Right atrium auricular region (tissue), 2 donors: ENCODE results near the gene LGALSL. TPM values are rescaled to one million over a fixed set of nuclear protein-coding genes. Genes with fewer than 3 reads are reported as not detected.

Experiments
- DNase-seq: peaks from one replicate; pipeline ENCODE4 v3.0.0-alpha.2; 2019; ENCODE audit warnings: low spot score
- H3K27ac ChIP-seq, 2 donors: fragments of 200-600 bp; sonication (generic); 1 replicate in 1 of 2; 2 replicates in 1 of 2; pipeline ENCODE4 v1.5.1; 2016 to 2019
- H3K27me3 ChIP-seq, 2 donors: fragments of 200-600 bp; sonication (generic); one replicate each; pipeline versions ENCODE4 v1.5.1 to v1.6.0; 2017 to 2019
- H3K36me3 ChIP-seq: fragments of 200-600 bp; sonication (generic); one replicate; pipeline ENCODE4 v1.5.1; 2016
- H3K4me1 ChIP-seq, 2 donors: fragments of 200-600 bp; sonication (generic); one replicate each; pipeline versions ENCODE4 v1.5.1 to v1.6.0; 2017 to 2019
- H3K4me3 ChIP-seq, 2 donors: fragments of 200-600 bp; sonication (generic); 1 replicate in 1 of 2; 2 replicates in 1 of 2; pipeline ENCODE4 v1.5.1; 2017 to 2019; ENCODE audit warnings: mild to moderate bottlenecking in 1 of 2, moderate library complexity in 1 of 2
- H3K9me3 ChIP-seq, 2 donors: fragments of 200-600 bp; sonication (generic); one replicate each; pipeline ENCODE4 v1.5.1; 2019
- CTCF ChIP-seq, 2 donors: fragments of 200-600 bp; sonication (generic); IDR thresholded peaks; one replicate each; pipeline ENCODE4 v1.5.1; 2019; ENCODE audit warnings: antibody characterized with exemption in 2 of 2
- total RNA-seq, 2 donors: library from RNA; depleted of rRNA; stranded (reverse); fragments of >200 nt; gene quantifications; one replicate each; pipeline ENCODE4 v1.1.0, GENCODE V29; 2016

LGALSL gene
- total RNA-seq, 2 donors from 2014 or later = 15.4 to 19.1 TPM

GRCh38 chr2:64471600-64471999 lies 17.6 kb downstream of the LGALSL start:
- no peak overlapping the region for H3K4me3 ChIP-seq
- DNase-seq = no peak
- H3K9me3 ChIP-seq = no peaks in the 10 kb centered on the region
- H3K4me1 ChIP-seq = no peaks in the 10 kb centered on the region
- H3K36me3 ChIP-seq = no peaks in the 10 kb centered on the region
- H3K27me3 ChIP-seq = no peaks in the 10 kb centered on the region
- no peak overlapping the region for H3K27ac ChIP-seq
- TF ChIP-seq CTCF (IDR thresholded peaks at IDR 0.05) = no peak

- Histone ChIP-seq H3K27me3 (no peaks in the 10 kb centered on the region), H3K27ac (no peak overlapping the region), H3K4me3 (no peak overlapping the region), H3K9me3 (no peaks in the 10 kb centered on the region), H3K36me3 (no peaks in the 10 kb centered on the region), H3K4me1 (no peaks in the 10 kb centered on the region)
- no peak for TF ChIP-seq CTCF (IDR thresholded peaks at IDR 0.05)
- no peak for DNase-seq
Observed at GRCh38 chr2:64472881-64473280, 18.9 kb downstream of the LGALSL start.

- Histone ChIP-seq H3K4me3 (no peak overlapping the region), H3K36me3 (no peaks in the 10 kb centered on the region), H3K4me1 (no peaks in the 10 kb centered on the region), H3K27ac (no peak overlapping the region), H3K27me3 (no peaks in the 10 kb centered on the region), H3K9me3 (no peaks in the 10 kb centered on the region)
- no peak for TF ChIP-seq CTCF (IDR thresholded peaks at IDR 0.05)
- no peak for DNase-seq
Observed at GRCh38 chr2:64474121-64474571, 20.2 kb downstream of the LGALSL start.

- DNase-seq = no peak
- no peak overlapping the region for H3K4me3 ChIP-seq
- TF ChIP-seq CTCF (IDR thresholded peaks at IDR 0.05) = no peak
- no peaks in the 10 kb centered on the region for H3K9me3 ChIP-seq
- H3K27ac ChIP-seq = no peak overlapping the region
- no peaks in the 10 kb centered on the region for H3K4me1 ChIP-seq
- H3K36me3 ChIP-seq = no peaks in the 10 kb centered on the region
- H3K27me3 ChIP-seq = no peaks in the 10 kb centered on the region
Observed at GRCh38 chr2:64474636-64475035, 20.7 kb downstream of the LGALSL start.

GRCh38 chr2:64477037-64477436 lies 23.1 kb downstream of the LGALSL start:
- H3K9me3 ChIP-seq = no peaks in the 10 kb centered on the region
- no peak for TF ChIP-seq CTCF (IDR thresholded peaks at IDR 0.05)
- no peak overlapping the region for H3K27ac ChIP-seq
- no peak overlapping the region for H3K4me3 ChIP-seq
- no peaks in the 10 kb centered on the region for H3K4me1 ChIP-seq
- DNase-seq = no peak
- H3K27me3 ChIP-seq = no peaks in the 10 kb centered on the region
- no peaks in the 10 kb centered on the region for H3K36me3 ChIP-seq

GRCh38 chr2:64477979-64478378 lies 24.0 kb downstream of the LGALSL start:
- no peaks in the 10 kb centered on the region for H3K4me1 ChIP-seq
- TF ChIP-seq CTCF (IDR thresholded peaks at IDR 0.05) = no peak
- no peaks in the 10 kb centered on the region for H3K27me3 ChIP-seq
- H3K36me3 ChIP-seq = no peaks in the 10 kb centered on the region
- H3K9me3 ChIP-seq = no peaks in the 10 kb centered on the region
- no peak for DNase-seq
- no peak overlapping the region for H3K27ac ChIP-seq
- H3K4me3 ChIP-seq = no peak overlapping the region
